GM19455 (cell line): ENCODE results near the gene DNM3.

Experiments used
- ATAC-seq: cut with Tn5 transposase; IDR thresholded peaks from one replicate; pipeline ENCODE4 v1.9.1; 2021; ENCODE audit not compliant: unreplicated experiment

DNM3 gene

DNA sequence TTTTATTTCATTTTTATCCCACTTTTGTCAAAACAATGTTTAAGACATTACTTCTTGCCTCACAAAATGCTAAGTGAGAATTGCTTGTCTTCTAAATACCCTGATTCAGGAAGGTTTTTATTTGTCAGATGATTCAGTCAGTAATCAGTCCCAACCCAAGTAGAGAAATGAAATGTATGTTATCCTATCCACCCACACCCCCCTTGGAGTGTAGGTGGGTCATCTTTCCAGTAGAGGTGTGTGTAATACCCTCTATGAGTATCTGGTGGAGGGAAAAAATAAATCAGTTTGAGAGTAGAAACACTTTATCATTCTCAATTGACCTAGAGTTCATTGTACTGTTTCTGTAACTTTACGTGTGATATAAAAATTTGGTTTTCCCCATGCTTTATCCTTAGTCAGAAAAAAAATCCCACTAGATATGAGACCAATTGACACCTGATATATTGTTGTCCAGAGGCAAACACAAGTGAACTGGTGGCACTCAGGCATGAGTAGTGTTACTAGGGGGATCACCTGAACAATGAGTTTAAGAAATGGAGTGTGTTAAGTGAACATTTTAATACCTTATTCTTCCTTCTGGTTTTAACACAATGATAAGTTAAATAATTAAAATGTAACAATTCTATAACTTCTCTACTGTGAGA, 425.4 kb downstream of the DNM3 start:
- no peak for ATAC-seq

DNA sequence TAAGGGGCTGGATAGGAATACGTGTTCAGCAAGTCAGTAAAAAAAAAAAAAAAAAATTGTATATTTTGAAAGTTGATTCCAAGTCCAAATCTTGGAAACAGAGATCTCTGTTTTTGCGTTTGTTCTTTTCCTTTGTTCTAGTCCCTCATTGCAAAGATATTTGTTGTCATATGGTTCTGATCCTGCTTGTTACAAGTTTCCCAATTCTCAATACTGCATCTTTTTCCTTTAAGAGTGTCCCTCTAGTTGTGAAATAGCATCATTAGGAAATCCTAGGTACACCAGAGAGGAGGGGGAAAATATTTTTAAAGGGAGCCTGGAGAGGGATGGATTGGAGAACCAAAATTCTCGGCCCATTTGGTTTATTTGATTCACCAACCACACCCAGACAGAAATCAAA, 426.9 kb downstream of the DNM3 start:
- no peak for ATAC-seq

DNA sequence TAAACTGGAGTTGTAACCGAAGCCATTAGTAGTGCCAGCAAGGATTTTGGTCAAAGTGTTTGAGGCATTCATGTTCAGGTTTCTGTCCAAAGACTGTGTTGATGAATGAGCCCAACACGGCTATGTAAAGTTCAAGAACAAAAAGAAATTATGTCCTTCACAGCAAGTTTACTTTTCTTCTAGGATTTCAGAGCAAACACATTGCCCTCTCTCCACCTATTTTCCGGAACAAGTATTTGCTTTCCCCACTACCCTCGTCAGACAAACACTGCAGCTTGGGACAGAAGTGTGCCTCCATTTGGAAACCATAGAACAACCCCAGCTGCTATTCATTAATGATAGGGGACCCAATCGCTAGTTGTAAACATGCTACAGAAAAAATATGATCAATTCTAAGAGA, 427.8 kb downstream of the DNM3 start:
- ATAC-seq, result no peak

DNA sequence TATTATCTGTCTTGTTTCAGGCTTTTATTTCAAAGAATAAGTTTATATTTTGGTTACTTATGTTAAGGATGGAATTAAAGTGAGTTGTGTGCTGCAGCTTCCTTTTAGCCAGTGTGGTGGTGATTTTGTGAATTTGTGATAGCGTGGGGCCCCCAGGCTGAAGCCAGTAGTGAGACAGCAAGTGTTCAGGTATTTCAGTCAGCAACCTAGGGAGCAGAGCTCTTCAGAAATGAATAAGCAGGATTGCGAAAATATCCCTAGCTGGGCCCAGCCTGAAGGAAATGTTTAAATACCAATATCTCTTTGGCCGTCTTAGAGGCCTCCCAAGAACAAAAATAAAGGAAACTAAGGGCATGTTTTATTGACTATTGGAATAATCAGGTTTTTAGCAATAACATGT, 428.3 kb downstream of the DNM3 start:
- no peak for ATAC-seq

DNA sequence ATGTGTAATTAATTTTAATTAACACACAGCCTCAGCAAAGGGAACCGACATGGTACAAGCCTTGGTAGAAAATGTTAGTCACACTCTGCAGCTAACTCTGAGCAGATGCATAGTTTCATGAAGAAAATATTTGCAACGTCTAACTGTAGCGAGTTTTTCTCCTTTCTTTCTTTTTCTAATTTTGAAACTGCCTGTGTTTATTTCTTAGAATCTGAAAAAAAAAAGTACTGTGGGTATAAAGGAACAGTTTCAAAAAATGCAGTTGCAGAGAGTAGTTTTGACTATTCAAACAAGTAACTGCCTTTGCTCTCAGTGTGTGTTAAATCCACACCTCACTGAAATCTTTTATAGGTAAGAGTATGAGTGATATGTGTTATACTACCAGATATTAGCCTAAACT, 429.3 kb downstream of the DNM3 start:
- ATAC-seq, result no peak

DNA sequence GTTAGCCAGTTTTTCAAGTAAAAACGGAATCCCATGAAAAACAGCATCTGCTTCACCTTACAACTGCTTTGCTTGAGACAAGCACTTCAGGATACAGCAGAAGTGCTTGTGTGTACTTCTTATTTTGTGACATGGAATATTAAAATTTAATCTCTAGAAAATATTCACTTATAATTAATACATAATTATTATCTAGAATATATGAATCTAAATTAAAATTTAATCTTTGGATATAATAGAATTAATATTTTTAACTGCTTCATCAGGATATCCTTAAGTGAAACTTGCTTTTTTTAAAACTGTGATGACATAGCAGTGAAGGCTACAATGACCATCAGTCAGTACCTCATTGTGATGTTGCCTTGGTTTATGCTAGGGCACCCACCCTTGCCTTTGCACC, 430.8 kb downstream of the DNM3 start:
- ATAC-seq, result no peak

DNA sequence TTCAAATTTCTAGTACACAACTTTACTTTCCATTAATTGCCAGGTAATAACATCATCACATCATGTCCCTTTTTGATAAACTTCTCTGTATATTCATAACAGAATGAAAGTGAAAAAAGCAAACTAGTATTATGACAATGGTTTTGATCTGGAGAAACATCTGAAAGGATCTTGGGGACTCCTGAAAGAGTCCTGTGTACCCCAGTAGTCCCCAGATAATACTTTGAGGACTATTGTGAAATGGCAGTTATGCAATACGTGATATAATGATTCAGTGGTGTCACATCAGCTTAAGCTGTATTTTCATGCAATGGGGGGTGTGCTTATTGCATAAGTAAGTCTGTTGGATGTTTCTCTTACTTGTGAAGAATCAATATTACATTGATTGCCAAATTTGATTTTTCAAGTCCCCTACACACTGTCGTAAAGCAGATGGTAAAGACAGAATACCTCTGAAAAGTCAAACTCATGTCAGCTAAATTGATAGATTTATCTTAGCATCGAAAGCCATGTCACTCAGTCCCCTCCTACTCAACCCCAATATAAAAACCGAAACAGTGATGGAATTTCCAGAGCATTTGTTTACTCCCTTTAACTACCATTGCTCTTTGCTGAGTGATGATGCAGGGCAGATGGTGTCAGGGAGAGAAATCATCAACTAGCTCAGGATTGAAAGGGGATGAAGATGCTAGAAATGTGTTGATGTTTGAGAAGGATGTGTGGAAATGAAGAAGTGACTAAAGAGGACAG, 432.5 kb downstream of the DNM3 start:
- no peak for ATAC-seq

DNA sequence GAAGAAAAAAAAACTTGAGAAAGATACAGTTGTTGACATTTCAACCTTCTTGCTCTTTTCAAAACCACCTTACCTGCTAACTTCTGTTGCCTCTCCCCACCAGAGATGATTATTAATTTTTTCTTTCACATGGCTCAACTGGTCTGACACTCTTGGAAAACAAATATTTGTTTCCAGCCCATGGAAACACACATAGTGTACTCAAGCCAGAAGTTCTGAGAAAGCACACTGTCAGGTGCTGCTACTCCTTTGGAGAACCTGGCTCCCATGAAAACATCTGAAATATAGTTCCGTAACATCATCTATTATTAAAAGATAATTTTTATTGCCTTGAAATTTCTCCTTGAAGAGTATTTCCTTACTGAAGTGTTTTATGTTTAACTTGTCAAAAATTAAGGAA, 434.2 kb downstream of the DNM3 start:
- ATAC-seq, result no peak

DNA sequence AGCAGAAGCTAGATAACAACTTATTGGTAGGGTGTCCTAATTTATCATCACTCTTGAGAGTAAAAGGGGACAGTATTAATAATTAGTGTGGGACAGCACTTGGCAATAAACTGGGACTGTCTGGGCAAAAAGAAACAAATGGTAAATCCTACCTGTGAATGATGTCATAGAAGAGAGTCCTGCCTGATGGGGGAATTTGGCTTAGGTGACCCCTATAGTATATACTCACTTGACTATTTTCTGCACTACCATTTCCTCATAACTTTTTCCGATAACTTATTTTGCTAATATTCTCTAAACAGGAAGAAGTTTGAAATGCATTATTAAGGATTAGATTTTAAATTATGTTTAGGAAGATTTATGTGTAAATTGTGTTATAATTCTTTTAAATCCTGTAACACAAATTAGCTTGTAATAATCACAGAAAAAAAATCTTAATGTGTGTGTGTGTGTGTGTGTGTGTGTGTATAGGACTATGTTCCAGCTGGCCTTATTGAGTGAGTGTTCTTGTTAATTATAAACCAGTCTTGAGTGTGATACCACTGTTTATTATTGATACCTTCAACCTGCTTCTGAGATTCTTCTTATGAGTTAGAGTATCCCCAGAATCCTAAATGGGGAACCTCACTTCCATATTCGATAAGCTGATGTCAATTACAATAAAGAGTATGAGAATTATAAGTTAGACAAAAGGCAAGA, 435.0 kb downstream of the DNM3 start:
- no peak for ATAC-seq

DNA sequence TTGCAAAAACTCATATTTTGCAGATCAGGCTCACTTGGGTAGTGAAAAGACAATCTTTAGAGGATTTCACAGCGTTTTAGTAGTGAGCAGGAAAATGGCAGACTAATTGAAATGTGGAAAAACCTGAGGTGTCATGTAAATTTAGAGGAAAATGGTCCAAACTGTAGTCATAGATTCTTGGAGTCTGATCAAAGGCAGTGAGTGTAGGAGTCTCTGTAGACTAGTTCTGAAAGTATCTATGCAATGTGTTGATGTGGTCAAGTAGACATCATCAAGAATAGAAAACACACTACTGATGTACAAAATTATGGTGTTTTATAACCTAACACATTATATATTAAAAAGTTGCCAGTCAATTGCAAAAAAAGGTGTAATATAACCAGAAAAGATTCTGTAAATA, 436.0 kb downstream of the DNM3 start:
- no peak for ATAC-seq

DNA sequence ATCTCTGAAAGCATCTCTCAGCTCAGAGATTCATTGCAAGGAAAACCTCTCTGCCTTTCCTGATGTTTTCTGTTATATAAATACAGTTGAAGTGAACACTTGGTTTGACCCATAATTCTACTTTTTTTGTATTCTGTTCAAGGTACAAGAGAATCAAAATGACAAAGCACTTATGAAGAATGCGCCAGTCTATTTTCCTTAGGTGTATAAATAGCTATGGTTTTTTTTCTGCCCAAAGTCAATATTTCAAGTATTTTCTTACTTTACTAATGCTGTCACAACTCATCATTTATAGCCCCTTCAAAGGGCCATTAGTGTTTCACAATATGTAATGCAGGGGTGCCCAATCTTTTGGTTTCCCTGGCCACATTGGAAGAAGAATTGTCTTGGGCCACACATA, 436.7 kb downstream of the DNM3 start:
- ATAC-seq, result no peak

DNA sequence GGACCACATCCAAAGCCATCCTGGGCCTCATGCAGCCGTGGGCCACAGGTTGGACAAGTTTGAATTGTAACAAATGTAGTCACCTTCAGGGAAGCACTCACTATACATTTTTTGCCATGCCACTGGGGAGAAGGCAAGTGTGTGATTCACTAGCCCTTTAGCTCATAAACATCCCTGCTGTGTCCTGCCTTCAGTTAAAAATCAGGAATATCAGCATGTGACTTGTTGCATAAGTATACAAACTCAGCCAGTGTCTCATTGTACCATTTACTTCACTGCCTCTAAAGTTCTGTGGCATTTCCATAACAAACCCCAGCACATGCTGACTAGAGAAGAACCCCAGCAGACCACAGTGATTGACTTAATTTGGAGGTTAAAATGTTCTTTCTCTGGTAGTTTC, 437.2 kb downstream of the DNM3 start:
- no peak for ATAC-seq

DNA sequence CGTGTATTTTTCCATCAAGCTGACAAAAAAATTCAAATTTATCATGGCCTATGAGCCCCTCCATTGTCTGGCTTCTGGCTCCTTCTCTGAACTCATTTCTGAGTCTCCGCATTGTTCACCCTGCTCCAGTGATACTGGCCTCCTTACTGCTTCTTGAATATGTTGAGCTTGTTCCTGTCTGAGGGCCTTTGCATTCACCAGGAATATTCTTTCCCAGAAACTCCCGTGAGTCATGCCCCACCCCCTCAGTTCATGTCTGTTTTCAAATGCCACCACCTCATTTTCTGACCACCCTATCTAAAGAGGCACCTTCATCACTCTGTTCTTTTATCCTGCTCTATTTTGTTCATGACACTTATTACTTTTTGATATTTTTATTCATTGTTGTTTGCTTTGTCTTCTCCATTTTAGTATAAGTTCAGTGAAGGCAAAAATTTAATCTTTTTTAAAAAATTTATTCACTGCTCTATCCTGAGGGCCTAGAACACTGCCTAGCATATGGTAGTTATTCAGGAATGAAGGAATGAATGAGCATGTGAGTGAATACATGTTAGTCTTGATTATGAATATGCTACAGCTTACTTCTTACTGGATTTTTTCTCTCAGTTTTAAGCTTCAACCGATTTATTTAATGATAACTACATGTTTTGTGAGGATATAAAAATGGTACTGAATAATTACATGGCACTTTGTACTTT, 438.8 kb downstream of the DNM3 start:
- ATAC-seq, result no peak

DNA sequence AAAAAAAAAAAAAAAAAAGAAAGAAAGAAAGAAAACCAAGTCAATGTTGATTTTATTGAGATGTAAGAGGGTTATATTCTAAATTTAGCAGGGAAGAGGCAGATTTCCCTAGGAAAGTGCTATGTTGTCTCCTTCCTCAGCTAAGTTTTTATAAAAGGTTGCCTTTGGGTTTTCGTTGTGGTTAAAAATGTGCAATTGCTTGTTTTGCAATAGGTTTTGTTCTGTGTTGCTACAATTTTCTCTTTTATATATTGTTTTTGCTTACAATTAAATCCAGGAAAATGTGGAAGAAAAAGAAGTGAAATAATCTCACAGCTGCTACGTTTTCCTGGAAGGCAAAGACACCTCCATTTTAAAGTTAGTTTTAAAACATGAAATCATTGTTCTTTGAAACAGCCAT, 442.5 kb downstream of the DNM3 start:
- ATAC-seq, result no peak

DNA sequence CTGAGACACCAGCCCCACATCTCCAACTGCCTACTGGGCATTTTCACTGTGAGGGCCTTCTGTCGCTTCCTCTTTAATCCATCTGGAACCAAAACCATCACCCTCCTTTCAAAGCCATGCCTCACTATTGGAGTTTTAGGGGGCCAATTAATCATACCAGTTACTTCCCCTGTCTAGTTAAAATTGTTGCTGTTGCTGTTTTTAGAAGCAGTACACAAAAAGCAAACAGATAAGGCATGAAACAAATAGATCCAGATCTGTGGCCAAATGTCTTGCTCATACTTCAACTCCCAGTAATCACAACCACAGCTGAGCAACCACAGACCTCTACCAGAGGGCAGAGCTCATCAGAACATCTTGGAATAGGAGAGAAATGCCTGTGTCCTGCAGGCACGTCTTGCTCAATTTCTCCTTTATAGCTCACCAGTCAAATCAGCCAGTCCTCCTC, 445.4 kb downstream of the DNM3 start:
- no peak for ATAC-seq

DNA sequence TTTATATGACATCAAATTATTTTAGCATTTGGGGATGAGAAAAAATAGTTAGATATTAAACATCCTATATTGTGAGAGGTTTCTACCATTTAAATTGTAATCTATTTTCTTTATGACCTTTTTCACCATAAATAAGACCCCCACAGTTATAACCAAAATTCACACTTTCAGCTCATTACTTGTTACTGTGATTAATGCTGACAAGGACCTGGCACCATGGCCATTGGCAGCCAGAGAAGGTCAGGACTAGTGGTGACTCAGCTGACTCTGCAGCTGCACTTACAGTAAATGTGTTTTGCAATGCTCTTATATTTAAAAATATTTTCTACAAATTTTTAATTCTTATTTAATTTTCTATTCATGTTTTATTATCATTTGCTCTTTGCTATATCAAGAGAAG, 445.9 kb downstream of the DNM3 start:
- ATAC-seq, result no peak

DNA sequence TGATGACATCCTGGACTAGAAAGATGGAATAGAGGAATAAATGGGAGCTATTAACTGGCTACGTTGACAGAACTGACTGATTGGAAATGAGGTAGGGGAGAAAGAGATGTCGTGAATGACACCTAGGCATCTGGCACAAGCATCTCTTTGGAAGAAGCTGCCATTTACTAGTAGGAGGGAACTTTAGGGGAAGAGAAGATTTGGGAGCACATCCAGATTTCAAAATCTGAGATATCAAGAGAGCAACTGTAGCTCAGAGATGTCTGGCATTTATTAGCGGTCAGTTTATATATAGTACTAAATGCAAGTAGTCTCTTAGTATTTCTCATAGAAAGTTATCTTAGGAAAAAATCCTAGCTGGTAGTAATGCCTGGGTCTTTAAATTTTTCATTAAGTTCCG, 447.3 kb downstream of the DNM3 start:
- no peak for ATAC-seq

DNA sequence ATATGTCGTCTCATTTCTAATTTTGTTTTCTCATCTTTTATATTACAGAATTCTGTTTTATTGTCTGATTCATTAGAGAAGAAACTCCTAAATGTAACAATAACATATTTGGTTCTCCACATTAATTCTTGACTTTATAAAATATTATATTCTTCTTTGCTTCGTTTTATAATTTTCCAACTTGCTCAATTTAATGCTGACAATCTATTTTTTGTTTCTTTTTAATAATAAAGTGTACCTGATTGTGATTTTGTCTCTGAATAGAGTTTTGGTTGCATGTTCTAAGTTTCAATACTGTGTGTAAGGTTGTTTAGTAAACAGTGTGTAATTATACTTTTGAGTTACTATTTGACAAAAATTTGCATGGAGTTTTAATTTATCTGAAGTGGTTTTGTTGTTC, 448.1 kb downstream of the DNM3 start:
- no peak for ATAC-seq

DNA sequence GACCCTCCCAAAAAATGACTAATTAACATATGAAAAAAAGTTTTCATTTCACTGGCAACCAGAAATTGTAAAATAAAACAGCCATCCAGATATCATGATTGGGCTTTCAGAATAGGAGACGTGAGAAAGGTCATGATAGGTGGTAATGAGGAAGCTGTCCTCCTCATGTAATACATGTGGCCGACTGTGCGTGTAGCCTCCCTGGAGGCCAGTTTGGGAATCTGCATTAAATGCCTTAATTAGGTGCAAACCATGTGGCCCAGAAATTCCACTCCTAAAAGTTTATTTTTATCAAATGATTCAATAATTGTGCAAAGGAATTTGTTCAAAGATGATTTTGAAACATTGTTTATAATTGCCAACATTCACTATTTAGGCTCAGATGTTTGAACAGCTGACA, 451.5 kb downstream of the DNM3 start:
- no peak for ATAC-seq

DNA sequence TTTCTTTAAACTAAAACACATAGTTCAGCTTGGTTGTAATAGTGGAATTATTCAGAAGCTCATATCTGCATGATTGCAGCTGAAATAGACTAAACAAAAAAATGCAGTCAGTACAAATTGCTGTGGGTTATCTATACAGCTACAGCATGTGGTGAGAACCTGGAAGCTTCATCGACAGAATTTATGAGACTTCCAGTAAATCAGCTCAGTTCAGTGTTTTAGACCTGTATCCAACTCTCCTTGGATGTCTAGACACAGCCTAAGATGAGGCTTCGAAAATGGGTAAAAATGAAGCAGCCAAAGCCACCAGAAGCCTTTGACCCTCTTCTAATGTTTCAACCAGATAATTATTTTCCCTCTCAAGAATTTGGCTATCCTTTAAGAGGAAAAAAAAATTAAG, 452.1 kb downstream of the DNM3 start:
- ATAC-seq, result no peak

DNA sequence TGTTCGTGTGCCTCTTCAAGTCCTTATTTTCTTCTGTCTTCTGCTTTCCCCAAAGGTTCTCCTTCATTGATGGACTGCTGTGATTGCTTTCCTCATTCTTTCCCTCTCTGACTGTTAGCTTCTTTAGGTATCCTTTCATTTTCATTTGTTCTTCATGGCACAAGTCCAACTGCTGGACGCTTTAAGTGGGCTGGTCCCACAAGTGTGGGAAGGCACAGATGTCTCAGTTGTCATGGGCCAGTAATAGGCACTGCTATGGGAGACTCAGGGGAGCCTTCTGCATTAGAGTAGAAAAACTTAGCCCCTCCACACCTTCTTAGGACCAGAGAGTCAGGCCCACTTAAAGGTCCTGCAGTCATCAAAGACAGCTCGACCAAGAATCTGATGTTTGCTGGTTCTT, 456.8 kb downstream of the DNM3 start:
- ATAC-seq, result no peak

DNA sequence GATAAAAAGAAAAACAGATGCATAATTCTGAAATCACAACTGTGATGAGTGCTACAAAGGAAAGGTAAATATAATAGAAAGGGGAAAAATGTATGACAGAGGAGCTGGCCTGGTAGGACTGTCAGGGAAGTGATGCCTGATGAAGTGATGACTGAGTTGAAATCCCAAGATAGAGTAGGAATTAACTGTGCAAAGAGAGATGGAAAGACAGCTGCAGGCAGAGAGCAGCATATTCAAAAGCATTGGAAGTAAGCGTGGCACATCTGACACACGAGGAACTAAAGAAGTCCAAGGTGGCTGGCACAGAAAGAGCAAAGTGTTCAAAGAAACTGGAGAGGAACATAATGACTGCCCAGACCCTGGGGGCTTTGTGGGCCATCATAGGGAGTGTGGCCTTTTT, 457.6 kb downstream of the DNM3 start:
- no peak for ATAC-seq
